SKM-1 treated with dmso at 0.1 percent for 144 hours (cell line): Measurements from ENCODE around the gene DMKN.

Experiments
- DNase-seq: peaks from one replicate; lab custom pipeline; 2025; ENCODE audit not compliant: unreplicated experiment; lab: John Stamatoyannopoulos, UW

The DMKN gene

DNA sequence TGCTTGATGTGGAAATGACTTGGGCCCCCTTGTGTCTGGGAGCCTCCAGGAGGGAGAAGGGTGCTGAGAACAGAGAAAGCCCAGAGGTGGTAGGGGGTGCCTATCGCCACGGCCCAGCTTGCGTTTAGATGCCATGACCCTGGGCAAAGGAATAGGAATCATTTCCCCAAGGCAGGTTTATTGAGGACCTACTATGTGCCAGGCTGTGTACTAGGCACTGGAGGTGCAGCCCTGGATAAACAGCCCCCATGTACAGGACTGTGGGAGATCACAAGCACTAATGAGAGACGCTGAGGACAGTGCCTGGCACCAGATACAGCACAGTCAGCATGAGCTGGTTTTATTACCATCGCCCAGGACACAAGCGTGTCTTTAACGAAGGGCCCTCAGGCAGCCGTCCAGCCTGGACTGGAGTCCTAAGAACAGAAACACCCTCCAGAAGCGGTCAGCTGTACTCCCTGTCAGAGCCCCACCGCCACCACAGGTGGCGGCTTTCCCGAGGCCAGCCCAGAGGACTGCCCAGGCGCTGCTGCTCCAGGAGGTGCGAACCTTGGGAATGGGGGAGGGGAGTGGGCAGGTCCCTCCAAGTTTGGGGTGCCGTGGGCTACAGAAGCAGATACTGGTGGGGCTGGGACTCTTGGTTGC lies 36.6 kb upstream of the DMKN start:
- DNase-seq = no peak

DNA sequence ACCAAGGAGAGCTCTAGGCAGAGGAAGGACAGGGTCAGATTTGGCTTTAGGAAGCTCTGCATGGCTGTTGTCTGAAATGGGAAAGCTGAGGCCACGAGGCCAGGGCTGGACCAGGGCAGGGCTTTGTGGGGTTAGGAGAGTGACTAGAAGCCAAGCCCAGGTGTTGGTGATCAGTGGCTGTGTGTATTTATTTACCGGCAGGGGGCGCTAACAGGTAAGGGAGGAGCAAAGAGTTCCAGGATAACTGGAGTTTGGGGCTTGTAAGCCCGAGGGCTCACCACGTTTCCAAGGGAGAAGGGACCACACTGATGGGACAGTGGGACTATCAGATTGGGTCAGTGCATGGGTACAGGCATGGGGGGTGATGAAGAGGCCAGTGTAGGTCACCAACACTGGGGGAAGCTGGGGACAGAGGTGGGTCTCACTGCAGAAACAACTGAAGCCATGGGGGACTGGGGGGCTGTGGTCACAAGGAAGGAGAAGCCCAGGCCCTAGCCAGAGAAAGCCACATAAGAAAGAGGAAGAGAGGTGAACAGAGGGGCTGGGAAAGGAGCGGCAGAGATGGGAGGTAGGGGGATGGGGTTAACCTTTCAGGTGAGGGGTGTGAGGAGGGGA lies 35.8 kb upstream of the DMKN start:
- peak; percentile 31 for DNase-seq

DNA sequence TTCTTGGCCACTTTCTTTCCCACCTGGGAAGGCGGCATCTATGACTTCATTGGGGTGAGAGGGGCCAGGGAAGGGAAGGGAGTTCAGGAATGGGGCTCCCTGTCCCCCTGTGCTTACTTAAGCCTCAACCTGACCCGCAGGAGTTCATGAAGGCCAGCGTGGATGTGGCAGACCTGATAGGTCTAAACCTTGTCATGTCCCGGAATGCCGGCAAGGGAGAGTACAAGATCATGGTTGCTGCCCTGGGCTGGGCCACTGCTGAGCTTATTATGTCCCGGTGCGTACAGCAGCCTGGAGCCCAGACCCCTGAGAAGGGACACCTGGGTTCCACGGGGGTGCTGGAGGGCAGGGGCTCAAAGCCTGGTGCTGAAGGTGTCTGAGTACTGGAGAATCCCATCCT lies 33.1 kb upstream of the DMKN start:
- no peak for DNase-seq

DNA sequence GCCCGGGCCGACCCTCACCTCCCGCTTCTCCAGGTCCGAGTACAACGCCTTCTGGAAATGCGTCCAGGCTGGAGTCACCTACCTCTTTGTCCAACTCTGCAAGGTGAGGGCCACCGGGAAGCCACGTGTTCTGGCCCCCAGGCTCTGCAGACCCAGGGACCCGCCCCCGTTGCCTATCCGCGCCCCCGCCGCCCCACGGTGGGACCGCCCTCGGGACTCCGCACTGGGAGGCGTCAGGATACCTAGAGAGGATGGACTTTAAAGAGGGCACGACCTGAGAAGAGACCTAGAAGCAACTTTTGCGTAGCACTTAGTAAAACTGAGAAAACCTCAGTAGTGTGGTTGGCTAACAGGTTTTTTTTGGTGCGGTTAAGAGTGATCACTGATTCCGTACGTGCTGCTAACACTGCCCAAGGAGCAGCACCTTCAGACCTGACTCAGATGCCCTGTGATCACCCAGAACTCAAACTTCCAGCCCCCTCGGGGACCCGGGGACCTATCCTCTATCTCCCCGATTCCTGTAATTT lies 32.5 kb upstream of the DMKN start:
- DNase-seq = no peak

DNA sequence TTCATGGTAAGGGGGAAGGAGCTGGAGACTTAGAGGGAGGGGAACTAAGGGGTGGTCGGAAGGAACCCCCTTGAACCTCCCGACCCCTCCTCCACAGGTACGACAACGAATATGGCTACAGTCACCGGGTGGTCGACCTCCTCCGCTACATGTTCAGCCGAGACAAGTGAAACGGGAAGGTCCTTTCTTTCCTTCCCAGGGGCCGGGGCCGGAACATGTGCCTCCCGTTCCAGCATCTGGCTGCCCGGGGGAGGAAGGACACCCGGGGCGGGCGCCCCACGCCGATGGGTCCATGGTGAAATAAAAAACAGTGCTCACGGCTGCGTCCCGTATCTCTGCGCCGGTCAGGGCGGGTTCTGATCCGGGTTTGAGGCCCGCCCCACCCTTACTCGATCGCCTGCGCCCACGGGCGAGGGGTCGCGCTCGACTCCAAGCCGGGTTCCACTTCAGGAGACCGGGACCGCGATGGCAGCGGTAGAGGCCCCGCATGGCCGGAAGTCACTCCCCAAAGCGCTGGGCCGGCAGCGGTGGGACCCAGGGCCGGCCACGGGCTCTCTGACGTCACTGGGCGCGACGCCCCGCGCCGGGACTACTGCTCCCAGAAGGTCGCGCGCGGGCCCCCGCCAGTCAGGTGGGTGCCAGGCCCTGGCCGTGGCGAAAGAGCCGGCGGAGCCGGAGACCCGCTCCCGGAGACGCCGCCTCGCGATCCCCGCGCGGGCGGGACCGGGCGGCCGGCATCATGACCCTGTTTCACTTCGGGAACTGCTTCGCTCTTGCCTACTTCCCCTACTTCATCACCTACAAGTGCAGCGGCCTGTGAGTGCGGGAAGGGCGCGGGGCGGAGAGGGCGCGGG lies 31.8 kb upstream of the DMKN start, which contains the start of gene TMEM147:
TMEM147 (plus strand) TSS at position 626 of the 854 bp plus-strand sequence; CDS start at position 740, 114 bp downstream.
- peak; percentile 89 for DNase-seq

DNA sequence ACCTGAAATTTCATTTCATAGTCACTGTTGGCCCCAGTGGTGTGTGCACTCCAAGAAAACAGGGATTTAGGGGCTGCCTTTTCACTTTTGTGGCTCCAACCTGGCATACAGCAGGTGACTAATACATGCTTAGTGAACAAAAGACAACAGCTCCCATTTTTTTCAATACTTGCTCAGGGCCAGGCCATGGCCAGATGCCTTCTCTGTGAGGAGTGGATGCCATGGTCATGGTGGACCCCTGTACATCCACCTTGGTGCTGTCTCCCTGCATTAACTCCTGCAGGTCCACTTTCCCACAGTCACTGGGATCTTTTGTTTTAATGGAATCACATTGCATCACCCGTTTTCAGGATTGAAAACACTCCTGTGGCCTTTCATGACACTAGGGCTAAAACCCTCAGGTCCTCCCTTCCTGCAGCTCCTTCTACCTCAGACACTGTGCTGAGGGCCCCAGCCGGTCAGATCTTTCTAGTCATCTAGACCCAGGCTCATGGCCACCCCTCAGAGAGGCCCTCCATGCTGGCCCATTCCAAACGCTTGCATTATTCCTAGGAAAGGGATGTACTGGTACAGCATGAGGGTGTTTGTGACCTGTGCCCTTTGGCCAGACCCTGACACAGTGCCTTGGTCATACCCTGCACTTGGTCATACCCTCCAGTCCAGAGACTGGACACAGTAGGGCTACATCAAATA lies 30.8 kb upstream of the DMKN start:
- no peak for DNase-seq

DNA sequence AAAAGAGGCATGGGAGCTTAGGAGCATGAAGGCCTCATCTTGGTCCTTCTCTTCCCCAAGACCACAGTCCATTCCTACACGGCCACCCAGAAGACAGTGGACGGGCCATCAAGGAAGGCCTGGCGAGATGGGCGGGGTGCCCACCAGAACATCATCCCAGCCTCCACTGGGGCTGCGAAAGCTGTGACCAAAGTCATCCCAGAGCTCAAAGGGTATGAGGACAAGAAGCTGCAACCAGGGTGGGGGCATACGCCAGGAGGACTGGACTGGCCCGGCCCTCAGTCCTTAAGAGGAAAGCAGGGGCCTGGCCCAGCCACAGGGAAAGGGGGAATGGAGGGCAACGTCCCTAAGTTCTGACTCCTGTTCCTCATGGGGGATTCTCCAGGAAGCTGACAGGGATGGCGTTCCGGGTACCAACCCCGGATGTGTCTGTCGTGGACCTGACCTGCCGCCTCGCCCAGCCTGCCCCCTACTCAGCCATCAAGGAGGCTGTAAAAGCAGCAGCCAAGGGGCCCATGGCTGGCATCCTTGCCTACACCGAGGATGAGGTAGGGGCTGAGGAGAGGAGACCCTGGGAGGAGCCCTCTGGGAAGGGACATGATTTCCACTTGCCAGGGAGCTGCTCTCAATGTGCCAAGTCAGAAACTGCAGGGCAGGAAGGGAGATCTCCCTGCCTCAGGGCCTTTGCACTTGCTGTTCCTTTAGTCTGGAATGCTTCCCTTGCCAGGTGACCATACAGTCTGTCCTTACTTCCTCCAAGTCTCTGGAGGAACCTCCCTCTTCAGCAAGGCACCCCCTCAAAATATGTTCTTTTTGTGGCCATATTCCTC lies 30.0 kb upstream of the DMKN start:
- no peak for DNase-seq

DNA sequence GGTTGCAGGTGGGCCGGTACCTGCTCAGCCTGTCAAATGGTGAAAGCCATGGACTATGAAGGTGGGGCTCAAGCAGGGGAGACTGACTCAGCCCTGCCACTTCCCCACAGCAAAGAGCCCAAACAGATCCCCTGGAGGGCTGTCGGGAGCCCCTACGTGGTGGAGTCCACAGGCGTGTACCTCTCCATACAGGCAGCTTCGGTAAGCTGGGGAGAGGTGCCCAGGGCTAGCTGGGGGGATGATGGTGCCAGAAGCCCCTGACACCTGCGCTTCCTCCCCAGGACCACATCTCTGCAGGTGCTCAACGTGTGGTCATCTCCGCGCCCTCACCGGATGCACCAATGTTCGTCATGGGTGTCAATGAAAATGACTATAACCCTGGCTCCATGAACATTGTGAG lies 28.8 kb upstream of the DMKN start:
- DNase-seq = no peak

DNA sequence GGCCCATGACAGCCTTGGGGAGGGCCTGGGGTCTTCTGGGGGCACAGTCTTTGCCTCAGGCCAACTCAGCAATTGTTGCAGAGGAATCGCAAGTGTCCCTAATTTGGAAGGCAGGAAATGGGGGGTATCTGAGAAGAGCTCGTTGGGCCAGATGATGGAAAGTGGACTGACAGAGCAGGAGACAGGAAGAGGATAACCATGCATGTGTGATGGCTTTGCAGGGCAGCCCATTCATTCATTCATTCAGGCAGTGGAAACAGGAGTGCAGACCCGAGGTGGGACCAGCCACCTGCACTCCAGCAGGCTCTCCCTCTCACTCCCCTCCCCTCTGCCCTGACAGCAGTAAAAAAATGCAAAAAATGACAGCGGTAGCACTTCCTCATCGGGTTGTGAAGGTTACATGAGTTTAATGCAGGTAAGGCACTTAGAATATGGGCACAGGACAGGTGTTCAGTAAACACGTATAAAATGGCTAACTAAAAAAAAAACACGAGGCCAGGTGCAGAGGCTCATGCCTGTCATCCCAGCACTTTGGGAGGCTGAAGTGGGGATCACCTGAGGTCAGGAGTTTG lies 27.0 kb upstream of the DMKN start:
- DNase-seq = no peak

DNA sequence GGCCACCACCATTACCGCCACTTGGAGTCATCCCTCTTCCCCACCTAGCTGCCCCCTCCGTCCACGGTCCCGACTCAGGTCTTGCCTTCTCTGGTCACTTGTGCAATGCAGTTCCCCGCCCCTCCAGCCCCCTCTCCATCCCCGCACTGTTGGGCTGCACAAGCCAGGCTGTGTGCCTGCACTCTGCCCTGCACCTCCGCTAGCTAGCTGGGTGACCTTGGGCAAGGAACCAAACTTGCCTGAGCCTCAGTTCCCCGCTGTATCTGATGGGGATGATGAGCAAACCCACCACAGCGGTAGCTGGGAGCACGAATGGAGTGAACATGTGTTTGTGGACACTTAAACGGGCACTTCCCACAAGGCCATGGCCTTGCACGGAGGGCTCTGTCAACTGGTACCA lies 26.4 kb upstream of the DMKN start:
- DNase-seq = no peak

DNA sequence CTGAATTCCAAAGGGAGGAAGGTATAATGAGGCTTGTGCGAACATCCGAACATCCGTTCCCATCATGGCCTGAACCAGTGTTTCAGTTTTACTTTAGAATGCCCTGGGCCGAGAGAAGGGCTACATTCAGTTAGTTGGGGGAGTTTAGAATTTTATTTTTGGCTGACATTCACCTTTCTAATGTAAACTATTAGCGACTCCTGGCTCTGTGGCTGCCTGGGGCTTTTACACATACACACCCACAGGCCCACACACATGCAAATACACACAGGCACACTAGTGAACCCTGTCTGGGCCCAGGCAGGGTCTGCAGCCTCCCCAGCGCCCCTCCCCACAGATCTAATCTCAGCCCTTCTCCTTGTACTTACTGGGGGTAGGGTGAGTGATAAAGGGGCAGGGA lies 25.9 kb upstream of the DMKN start:
- DNase-seq = no peak

DNA sequence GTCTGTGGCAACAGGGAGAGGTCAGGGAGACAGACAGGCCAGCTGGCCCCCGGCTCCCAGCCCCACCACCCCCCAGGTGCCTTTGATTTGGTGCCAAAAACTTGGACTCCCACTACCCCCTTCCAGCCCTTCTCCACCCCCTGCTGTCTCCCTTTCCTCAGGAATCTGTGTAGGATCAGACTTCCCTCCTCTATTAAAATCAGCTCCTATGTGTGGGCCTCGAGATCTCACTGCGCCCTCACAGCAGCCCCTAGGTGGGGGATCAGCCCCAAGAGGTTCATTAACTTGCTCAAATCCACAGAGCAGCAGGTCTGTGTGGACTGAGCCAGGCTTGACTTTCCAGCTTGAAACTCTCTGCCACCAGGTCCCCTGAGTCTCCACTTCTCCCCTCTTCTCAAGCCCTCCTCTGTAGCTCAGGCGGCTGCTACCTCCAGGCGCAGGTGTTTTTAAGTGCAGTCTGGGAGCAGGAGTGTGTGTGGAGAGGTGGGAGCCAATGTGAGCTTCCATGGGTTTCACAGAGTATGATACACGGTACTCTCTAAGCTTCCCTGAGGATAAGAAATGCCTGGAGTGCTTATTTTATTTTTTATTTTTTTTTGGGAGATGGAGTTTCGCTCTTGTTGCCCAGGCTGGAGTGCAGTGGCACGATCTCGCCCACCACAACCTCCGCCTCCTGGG lies 21.5 kb upstream of the DMKN start:
- no peak for DNase-seq

DNA sequence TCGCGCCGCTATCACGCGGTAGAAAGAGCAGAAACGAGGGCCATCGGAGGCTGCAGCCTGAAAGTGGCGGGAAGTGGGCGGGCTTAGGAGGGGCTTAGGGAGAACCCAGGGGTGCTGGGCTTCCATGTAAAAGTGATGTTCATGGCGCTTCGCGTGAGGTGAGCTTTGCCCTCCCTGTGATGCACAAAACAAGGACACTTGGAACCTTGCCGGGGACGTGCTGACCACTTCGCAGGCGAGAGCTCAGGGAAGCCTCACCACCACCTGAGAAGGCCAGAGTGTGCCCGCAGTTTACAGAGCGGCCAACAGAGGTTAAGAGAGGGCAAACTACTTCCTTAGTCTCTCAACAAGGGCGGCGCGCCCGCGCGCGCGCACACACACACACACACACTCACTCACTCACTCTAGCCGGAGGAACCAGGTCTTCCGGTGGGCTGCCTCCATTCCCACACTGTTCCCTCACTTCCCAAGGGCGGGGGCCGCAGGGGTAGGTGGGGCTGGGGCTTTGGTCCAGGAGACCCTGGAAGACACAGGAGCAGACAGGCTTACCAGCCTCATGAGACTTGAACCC lies 20.5 kb upstream of the DMKN start:
- DNase-seq = no peak

DNA sequence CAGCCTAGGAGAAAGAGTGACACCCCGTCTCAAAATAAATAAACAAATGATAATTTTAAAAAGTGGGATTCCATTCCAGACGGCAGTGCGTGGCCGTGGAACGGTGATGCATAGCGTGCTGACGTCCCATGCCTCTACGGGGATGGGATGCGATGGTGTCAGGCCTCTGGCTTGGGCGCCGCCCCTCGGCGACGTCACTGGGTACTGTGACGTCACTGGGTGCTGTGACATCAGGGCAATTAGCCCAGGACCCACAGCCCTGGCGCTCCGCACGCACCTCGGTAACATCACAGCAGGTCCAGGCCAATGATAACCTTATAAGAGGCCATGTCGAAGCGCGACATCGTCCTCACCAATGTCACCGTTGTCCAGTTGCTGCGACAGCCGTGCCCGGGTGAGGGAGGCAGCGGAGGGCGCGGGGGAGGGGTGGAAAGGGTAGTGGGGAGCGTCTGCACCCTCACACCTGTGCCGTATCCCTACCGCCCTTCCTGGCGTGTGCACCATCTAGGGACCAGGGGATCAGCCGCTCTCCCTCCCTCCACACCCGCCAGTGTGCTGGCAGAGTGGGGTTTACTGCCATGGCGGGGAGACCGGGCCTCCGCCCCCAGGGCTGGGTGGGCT lies 19.9 kb upstream of the DMKN start, which contains the start of gene GAPDHS:
GAPDHS (plus strand) TSS at position 256 of the 621 bp plus-strand sequence; CDS start at position 328, 72 bp downstream.
- no peak for DNase-seq

DNA sequence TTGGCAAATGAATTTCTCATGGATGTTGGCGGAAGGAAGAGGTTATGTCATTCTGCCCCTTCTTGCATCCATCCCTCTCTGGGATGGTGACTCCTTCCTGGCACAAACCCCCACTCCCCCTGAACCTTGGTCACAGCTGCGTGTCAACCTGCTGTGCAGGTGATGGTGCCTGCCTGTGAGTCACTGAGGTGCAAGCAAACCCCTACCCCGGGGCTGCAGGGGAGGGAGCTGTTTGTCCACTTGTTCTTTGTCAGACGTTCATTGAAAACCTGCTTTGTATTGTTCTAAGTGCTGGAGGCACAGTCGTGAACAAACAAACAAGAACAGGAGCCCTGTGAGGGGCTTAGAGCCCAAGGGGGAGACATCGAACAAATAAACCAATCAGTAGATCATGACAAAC lies 17.8 kb upstream of the DMKN start:
- no peak for DNase-seq

DNA sequence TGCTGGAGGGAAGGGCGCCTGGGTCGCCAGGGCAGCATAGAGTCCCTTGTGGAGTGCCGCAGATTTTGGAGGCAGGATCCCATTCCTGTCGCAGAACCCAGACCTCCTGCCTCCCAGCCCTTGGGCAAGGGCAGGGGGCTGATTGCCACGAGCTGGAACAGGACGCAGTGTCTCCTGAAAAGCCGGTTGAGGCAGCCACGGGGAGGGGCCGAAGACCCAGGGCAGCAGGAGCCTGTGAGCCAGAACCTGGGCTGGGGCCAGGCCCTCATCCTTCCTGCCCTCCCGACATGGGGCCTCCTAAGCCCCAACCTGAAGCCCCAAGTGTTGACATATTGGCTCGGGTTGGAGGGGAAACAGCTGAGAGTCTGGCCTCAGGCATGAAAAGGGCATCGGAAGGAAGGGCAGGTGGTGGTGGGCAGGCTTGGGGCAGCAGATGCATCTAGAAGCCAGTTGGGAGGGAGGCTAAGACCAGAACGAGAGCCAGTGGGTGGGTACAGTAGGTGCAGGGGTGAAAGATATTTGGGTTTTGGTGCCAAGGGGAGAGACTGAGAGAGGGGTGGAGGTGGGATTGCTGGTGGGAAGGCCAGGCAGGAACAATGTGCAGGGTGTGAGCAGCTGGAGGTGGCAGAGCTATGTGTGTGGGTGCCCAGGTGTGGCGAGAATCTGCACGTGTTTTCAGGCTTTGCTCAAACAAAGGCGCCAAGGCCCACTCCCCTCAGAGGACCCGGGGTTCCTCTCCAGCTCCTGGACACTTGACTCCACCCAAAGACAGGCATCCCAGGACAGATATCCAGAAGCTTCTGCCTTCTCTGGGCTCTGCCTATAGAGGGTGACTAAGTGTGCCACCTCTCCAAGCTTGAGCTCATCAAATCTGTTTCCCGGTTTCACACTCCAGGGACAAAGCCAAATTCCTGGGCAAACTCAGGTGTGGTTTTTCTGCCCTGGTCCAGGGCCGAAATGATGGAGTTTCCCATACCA lies 16.1 kb upstream of the DMKN start:
- DNase-seq = no peak
